NCI-H1436 (cell line): ENCODE measurements around the gene CERK.
"Not testable (repeated sequence)": the region's sequence is repeated elsewhere in the genome, so short reads cannot be mapped to it uniquely, and the experiment has no call there.

ENCODE experiments used
- DNase-seq: peaks from one replicate; lab custom pipeline; 2025; lab: John Stamatoyannopoulos, UW

CERK gene

GRCh38 chr22:46661221-46661851, 76.7 kb downstream of the CERK start:
- DNase-seq: peak; percentile 81

- DNase-seq: peak; percentile 23
These were observed 77.3 kb downstream of the CERK start for GRCh38 chr22:46660604-46661201.

DNA sequence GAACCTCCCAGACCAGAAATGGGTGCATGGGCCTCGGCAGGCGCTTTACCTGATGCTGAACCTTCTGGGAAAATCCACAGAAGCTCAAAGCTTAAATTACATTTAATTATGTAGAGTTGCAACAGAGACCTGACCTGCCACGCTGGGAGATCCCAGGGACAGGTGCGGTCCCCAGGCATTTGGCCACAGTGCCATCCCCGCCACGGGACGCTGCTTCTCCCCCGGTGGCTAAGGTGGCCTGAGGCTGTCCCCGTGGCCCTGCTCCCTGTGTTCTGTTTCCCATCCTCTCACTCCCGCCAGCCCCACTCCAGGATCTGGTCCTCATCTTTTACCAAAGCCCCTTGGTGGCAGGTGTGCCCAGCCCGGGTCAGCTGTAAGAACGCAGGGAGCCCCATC, 78.3 kb downstream of the CERK start:
- DNase-seq: no peak

DNA sequence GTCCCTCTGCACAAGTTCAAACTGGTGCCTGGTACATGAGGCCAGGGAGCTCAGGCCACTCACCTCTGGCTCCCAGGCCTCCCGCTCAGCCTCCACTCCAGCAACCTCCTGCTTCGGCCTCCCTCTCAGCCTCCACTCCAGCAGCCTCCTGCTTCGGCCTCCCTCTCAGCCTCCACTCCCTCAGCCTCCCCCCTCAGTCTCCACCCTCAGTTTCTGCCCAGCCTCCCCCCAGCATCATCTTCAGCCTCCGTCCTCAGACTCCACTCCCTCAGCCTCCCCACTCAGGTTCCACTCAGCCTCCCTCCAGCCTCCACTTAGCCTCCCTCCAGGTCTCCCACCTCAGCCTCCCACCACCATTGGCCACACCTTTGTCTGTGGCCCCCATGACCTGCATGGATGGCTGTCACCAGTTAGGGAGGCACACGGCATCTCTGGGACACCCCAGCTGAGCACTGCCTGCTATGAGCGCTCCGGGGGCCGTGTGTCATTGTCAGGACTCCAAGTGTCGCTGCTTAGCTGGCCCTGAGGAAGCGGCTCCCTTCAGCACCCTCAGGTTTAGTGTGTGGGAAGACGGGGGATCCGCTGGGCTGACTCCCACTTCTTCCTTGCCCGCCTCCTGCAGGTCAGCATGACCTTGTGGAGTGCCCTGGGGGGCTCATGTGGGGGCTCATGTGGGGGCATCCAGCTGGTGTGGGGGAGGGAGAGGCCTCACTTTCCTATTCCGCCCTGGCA, 78.8 kb downstream of the CERK start:
- no peak for DNase-seq

- no peak for DNase-seq
These were observed 79.8 kb downstream of the CERK start for GRCh38 chr22:46657996-46658947.

- no peak for DNase-seq
These were observed 80.4 kb downstream of the CERK start for GRCh38 chr22:46657655-46657953.

DNA sequence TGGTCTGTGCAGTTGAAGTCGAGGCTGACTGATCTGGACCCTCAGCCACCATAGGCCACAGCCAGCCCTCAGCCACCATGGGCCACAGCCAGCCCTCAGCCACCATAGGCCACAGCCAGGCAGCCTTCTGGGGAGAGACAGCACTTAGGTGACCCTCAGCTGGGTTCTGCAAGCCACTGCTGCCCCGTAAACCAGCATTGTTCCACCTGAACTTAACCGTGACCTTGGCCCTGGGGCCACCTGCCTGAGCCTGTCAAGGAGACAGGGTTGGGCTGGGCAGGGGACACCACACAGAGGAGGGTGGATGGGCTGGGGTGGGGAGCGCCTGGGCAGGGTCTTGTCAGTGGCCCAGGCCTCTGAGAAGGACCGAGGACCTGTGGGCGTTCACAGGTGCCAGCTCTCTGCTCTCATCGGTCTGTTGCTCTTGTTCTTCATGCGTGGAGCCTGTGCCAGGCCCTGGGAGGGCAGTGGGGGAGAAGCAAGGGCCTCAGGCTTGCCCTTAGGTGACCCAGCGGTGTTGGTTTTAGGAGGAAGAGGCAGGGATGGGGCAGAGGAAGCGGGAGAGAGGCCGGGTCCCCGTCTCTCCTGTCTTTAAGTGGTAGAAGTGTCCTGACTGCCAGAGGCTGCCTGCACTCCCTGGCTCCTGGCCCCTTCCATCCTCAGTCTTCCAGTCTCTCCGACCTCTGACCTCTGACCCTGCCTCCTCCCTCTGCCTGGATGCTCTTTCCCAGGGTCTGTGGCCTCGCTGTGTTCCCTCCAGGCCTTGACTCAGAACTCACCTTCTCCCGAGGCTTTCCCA, 81.0 kb downstream of the CERK start:
- no peak for DNase-seq

DNA sequence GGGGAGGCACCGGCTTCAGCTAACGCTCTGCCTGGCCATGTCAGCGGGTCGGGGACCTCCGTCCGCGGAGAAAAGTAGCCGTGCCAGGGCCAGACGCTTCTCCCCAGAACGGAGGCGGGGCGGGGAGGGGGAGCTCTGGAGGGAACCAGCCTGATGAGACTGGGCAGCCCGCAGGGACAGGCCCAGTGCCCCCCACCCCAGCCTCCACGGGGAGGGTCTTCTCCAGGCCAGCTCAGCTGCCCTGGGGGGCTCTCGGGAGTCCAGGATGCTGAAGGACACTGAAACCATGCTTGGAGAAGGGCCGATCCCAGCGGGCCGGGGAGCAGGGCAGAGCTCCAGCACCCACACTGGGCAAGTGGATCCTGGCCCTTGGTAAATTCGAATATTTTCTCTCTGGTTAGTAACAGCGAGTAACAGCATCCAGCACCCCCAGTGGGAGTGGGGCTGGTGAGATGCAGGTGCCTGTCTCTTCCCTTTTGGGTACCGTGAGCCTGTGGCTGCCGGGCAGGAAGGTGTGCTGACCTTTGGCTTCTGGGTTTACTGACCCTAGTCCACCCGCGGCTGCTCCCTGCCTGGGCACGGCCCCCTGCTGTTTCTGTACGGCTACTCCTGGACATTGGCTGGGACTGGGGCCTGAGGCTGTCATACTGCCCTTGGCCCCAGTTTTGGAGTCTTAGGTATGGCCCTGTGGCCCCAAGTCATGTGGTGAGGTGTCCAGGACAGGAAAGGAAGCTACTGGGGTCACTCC, 82.0 kb downstream of the CERK start:
- no peak for DNase-seq

- DNase-seq: no peak
These were observed 83.0 kb downstream of the CERK start for GRCh38 chr22:46654927-46655595.

- no peak for DNase-seq
These were observed 83.6 kb downstream of the CERK start for GRCh38 chr22:46654426-46654825.

GRCh38 chr22:46653596-46653995, 84.5 kb downstream of the CERK start:
- DNase-seq: no peak

GRCh38 chr22:46652847-46653331, 85.2 kb downstream of the CERK start:
- no peak for DNase-seq

DNA sequence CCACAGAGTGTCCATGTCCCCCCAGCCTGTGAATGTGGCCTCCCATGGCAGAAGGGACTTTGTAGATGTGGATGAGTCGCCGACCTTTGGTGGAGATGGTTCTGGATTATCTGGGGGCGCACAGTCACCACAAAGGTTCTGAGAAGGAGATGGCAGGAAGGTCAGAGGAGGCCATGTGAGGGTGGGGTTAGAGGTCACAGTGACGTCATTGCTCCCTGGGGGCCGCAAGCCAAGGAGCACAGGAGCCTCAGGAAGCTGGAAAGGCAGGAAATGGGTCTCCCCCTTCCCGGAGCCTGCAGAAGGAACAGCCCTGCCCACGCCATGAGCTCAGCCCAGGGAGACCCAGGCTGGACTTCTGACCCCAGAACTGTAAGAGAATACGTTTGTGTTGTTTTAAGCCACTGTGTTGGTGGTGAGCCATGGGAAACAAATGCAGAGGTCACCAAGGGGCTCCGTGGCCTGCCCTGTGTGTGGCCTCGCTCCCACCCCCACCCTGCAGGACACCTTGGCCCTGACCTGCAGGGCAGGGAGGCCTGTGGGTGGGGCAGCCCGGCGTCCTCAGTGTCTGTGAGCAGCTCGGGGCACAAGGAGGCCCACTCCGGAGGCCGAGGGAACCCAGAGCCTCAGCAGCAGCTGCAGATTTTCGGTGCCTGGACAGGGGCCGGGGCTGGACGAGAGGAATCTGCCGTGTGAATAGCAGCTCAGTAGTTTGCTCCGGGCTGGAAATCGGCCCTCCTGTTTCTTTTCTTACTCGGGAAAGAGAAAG, 85.8 kb downstream of the CERK start:
- no peak for DNase-seq

DNA sequence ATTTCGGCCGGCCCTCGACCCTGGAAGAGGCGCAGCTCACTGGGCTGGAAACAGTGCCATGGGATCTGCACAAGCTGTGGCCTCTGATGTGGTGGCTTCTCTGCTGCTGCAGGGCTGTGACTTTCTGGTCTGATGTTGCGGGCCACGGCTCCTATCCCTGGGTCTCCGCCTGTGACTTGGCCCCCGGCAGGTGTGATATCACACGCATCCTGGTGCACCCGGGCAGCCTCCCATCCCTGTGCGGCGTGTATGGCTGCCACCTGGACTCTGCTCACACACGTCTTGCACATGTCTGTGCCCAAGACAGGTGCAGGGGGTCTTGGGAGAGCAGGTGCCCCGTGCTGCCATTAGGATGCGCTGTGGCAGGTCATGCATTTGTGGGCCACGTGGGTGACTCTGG, 86.7 kb downstream of the CERK start:
- no peak for DNase-seq

GRCh38 chr22:46650078-46650810, 87.8 kb downstream of the CERK start:
- DNase-seq: no peak

DNA sequence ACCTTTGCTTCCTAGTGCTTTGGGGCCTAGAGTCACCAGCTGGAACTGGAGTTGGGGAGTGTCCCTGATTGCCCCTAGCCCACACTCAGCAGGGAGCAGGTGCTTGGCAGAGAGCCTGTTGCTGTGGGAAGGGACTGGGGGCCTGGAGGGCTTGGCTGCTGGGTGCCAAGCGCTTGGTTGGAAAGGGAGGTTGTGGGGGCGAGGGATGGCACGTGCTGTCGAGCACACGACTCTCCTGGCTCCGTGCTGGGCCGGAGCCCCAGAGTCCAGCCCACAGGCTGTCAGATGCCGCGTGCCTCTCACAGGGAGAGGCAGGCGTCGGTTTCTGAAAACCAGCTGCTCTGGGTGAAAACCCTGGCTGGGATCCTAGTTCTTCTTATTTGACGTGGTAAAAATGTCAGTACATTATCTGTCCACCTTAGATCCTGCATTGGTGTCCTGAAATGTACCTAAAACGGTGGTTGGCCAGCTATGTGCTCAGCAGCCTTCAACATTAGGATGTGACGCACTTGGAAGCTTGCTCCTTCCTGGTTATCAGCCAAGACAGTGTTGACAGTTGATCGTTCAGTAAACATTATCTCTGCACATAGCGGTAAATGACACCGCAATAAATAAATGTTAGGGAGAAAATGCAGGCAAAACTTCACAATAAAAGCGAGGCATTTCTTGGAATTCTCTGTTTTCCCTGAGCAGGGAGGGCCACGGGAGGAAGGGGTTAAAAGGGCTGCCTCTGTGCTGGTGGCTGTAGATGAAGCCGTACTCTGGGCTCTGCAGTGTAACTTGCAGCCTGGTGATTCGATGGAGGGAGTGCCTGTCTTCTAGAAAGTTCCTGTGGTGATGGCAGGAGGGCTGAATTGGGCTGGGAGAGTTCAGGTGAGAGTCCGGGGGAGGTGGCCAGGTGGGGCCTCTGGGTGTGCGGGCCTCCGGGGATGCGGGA, 88.6 kb downstream of the CERK start:
- DNase-seq: no peak

DNA sequence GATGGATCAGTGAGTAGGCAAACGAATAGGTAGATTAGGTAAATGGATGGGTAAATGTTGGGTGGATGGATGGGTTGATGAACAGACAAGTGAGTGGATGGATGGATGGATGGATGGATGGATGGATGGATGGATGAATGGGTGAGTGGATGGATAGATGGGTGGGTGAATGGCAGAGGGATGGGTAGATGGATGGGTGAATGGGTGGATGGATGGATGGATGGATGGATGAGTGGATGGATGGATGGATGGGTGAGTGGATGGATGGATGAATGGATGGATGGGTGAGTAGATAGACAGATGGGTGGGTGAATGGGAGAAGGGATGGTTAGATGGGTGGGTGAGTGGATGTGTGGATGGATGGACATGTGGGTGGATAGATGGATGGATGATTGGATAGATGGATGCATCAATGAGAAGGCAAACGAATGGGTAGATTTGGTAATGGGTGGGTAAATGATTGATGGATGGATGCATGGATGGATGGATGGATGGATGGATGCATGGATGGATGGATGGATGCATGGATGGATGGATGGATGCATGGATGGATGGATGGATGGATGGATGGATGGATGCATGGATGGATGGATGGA, 89.7 kb downstream of the CERK start:
- DNase-seq: not testable (repeated sequence)
